Measurements from ENCODE around the gene SHOX.

- TF ChIP-seq CTCF (IDR thresholded peaks at IDR 0.05) (no peak), POLR2A (IDR thresholded peaks at IDR 0.05) (no peak)
These were observed 20.2 kb downstream of the SHOX start for GRCh38 chrX:650811-651210.
